Measurements from ENCODE around the gene DYNC1H1. TPM values are rescaled to one million over a fixed set of nuclear protein-coding genes. Genes with fewer than 3 reads are reported as not detected.

DYNC1H1 gene
- total RNA-seq, 1 experiment from 2014 or later = 279 TPM

DNA sequence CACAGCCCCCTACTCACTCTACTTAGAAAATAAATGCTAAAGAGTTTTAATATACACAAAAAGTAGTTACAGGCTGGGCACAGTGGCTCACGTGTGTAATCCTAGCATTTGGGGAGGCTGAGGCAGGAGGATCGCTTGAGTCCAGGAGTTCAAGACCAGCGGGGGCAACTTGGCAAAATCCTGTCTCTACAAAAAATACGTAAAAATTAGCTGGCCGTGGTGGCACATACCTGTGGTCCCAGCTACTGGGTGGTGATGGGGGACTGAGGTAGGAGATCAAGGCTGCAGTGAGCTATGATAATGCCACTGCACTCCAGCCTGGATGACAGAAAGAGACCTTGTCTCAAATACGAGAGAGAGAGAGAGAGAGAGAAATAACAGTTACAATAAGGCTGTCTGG is 9.9 kb upstream of the DYNC1H1 start:
- Histone ChIP-seq H3K9me3 (replicated peaks) (no peaks in the 10 kb centered on the region), H3K36me3 (no peaks in the 10 kb centered on the region), H3K27me3 (no peaks in the 10 kb centered on the region; the same call in 1 of the 2 replicates), H3K4me1 (no peaks in the 10 kb centered on the region), H3K27ac (no peak overlapping the region), H3K4me3 (no peak overlapping the region)
- DNase-seq = no peak

DNA sequence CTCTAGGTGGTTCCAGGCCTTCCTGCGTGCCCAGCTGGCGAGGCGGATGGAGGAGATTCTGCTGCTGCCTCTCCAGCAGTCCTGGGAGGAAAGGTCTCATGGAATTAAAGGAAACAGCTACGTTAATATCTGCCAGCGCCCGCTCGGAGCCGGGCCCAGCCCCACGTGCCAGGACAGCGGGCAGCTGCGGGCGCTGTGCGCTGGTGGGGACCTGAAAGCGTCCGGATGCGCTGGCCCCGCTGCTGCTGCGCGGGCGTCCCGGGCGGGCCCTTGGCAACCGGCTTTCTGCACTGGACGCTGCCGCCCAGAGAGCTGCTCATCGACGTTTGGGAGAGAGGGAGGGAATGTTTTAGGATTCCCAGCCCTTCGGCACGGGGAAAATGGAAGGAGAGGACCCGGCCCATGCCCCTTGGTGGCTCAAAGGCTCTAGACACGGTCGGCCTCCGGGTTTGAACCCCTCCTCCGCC is 8.6 kb upstream of the DYNC1H1 start:
- no peak overlapping the region for H3K4me3 ChIP-seq
- no peak overlapping the region for H3K27ac ChIP-seq
- H3K4me1 ChIP-seq = no peaks in the 10 kb centered on the region
- DNase-seq = no peak
- H3K27me3 ChIP-seq = no peaks in the 10 kb centered on the region; the same call in 1 of the 2 replicates
- no peaks in the 10 kb centered on the region for H3K36me3 ChIP-seq
- H3K9me3 ChIP-seq (replicated peaks) = no peaks in the 10 kb centered on the region

DNA sequence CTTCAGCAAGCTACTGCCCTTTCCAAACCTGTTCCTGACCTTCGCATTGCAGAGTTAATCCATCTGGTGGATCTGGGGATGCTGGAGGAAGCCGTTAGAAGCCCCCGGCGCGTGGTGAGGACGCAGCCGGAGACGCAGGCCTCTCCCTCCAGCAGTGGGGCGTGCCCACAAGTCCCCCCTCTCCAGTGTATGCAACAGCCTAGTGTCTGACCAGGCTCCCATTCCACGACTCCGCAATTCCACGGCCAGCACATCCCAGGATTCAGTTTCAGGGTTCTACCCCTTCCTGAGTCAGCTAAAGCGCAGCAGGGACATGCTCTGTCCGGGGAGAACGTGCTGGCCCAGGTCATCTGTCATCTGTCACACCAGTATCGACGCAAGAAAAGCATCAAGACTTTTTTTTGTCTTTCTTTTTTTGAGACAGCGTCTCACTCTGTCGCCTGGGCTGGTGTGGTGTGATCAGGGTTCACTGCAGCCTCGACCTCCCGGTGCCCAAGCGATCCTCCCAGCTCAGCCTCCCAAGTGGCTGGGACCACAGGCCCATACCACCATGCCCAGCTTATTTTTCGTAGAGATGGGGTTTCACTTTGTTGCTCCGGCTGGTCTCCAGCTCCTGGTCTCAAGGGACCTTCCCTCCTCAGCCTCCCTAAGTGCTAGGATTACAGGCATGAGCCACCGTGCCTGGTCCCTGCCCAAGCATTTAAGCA is 8.0 kb upstream of the DYNC1H1 start:
- peak in 1 of 2 experiments; percentile 40 for DNase-seq
- Histone ChIP-seq H3K36me3 (no peaks in the 10 kb centered on the region), H3K4me3 (no peak overlapping the region), H3K4me1 (no peaks in the 10 kb centered on the region), H3K9me3 (replicated peaks) (no peaks in the 10 kb centered on the region), H3K27ac (no peak overlapping the region), H3K27me3 (no peaks in the 10 kb centered on the region; the same call in 1 of the 2 replicates)

DNA sequence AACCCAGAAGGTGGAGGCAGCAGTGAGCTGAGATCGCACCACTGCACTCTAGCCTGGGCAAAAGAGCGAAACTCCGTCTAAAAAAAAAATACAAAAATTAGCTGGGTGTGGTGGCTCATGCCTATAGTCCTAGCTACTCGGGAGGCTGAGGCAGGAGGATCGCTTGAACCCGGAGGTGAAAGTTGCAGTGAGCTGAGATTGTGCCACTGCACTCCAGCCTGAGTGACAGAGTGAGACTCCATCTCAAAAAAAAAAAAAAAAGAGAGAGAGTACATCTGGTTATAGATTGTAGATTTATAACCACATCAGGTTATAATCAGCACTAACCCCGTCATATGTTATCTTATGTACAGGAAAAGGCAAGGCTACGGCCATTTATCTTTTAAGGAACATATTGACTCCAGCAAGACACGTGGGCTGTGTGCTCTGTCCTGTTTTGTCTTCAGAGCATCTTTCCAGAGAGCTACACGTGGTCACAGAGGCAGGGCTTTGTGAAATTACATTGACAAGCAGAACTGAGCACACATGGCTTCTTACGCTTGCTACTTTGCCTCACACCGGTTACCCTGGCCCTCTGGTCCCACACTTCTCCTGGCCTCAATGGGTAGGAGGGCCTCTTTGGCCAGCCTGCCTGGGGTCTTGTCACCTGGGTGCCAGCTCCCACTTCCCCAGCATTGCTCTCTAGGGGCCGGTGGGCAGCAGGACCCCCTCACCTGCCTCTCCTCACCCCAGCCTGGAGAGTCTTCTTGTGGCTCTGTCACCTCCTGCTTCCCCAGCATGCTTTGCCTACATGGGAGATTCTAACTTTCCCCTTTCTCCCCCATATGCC is 6.8 kb upstream of the DYNC1H1 start:
- H3K4me1 ChIP-seq = peaks cover 7% of the 10 kb centered on the region
- H3K27me3 ChIP-seq = no peaks in the 10 kb centered on the region; the same call in 1 of the 2 replicates
- H3K9me3 ChIP-seq (replicated peaks) = no peaks in the 10 kb centered on the region
- no peaks in the 10 kb centered on the region for H3K36me3 ChIP-seq
- H3K27ac ChIP-seq = no peak overlapping the region
- DNase-seq = no peak
- no peak overlapping the region for H3K4me3 ChIP-seq

DNA sequence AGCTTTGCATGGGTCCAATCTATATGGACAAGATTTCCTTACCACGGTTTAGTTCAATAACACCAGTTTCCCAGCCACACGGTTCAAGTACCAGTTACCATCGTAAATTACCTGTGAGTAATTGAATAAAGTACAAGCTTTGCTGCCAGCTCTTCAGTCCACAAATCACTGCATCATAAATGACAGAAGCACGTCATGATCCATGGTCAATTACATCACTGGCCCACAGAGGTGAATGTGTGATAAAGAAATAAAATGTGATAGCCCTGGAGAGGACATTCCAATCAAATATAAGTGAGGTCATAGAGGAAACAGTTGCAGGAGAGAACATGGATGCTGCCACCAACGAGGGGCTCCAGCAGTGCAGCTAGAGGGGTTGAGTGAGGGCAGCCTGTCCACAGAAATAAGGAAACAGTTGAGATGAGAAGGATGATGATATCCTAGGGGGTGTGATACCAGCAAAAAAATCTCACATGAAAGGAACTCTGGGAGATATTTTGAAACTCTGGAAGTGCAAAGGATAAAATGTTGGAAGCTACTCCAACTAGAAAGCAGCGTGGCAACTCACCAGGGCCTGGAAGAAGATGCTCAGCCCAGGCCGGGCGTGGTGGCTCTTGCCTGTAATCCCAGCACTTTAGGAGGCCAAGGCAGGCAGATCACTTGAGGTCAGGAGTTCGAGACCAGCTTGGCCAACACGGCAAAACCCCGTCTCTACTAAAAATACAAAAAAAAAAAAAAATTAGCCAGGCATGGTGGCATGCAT is 5.8 kb upstream of the DYNC1H1 start:
- no peaks in the 10 kb centered on the region for H3K9me3 ChIP-seq (replicated peaks)
- no peak overlapping the region for H3K27ac ChIP-seq
- no peak overlapping the region for H3K4me3 ChIP-seq
- no peak for DNase-seq
- no peaks in the 10 kb centered on the region; the same call in 1 of the 2 replicates for H3K27me3 ChIP-seq
- no peaks in the 10 kb centered on the region for H3K36me3 ChIP-seq
- peaks cover 11% of the 10 kb centered on the region for H3K4me1 ChIP-seq

DNA sequence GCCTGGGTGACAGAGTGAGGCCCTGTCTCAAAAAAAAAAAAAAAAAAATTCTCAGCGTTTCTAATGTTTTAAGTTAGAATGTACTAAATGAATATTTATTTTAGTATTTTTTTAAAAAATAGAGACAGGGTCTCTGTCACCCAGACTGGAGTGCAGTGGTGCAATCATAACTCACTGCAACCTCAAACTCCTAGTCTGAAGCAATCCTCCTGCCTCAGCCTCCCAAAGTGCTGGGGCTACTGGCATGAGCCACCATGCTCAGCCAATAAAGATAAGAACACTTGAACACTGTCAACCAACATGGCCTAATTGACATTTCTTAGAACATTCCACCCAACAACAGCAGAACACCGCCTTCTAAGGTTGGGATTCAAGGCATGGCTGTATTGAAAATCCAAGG is 5.1 kb upstream of the DYNC1H1 start:
- H3K4me1 ChIP-seq = peaks cover 11% of the 10 kb centered on the region
- H3K36me3 ChIP-seq = no peaks in the 10 kb centered on the region
- no peaks in the 10 kb centered on the region for H3K9me3 ChIP-seq (replicated peaks)
- H3K4me3 ChIP-seq = no peak overlapping the region
- no peaks in the 10 kb centered on the region; the same call in 1 of the 2 replicates for H3K27me3 ChIP-seq
- no peak overlapping the region for H3K27ac ChIP-seq
- no peak for DNase-seq

DNA sequence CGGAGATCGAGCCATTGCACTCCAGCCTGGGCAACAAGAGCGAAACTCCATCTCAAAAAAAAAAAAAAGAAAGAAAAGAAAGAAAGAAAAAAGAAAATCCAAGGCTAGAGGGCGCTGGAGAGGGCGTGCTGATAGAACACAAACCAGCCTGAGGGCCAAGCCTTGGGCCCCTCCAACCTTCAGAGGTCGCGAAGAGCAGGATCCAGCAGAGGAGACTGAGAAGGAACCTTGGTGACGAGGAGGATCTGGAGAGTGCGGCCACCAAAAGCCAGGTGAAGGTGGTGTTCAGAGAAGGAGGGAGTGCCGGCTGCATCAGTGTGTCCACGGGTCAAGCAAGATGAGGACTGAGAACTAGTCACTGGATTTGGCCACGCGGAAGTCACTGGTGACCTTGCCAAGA is 4.1 kb upstream of the DYNC1H1 start:
- peak; percentile 41 to 62 for DNase-seq
- Histone ChIP-seq H3K4me1 (peaks cover 11% of the 10 kb centered on the region), H3K27me3 (no peaks in the 10 kb centered on the region; the same call in 1 of the 2 replicates), H3K27ac (no peak overlapping the region), H3K4me3 (no peak overlapping the region), H3K36me3 (no peaks in the 10 kb centered on the region), H3K9me3 (replicated peaks) (no peaks in the 10 kb centered on the region)

DNA sequence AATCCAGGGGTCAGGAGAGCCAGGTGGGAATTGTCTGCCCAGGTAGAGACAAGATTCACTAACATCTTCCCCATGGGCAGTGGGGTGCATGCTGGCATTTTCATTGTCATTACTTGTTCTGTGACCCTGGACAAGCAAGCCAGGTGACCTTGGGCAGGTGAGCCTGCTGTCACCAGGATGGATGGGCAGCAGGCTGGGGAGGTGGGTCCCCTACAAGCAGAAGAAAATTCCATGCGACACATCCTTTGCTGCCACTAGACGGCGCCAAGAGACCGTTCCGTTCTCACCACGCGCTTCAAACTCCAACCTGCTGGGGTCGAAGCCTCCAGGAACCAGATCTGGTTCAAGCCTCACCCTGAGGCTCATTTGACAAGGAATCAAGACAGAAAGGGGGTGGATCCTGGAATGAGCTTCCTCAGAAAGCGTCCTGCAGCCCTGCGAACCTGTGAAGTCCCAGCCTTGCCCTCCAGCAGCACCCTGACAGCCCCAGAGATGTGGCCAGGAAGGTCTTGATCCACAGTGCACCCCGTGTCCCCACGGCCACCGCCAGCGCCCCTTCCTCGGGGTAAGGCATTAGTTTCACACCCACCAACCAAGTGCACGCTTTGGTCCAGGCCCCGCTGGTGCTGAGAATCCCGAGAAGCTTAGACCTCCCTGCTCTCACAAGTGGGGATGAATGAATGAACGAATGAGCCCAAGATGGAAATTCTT is 3.2 kb upstream of the DYNC1H1 start:
- DNase-seq = peak; percentile 77 to 88
- no peak overlapping the region for H3K27ac ChIP-seq

DNA sequence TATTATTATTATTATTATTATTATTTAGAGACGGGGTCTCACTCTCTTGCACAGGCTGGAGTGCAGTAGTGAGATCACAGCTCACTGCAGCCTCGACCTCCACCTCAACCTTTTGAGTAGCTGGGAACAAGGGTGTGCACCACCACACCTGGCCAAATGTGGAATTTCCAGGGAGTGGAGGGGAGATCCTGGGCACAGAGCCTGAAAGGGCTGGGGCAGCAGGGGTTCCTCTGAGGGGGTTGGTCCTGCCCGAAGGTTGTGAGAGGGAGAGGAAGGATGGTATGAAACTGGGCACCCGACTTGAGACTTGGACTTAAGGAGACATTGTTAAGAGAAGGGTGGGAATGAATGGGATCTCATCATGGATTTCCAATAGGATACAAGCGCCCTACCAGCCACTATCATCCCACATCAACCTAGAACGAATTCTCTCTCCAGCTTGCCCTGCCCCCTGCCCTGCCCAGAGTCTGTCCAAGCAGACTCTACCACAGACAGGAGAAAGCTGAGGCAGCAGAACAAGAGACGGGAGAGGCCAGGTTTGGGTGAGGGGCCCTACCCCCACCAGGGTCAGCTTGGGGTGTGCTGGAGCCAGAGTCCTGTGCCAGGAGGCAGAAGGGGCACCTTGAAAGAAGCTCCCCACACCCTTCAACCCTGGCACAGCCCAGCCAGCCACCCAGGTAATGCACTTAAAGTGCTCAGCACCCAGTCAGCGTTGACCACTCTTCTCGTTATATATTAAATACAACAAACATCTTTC is 2.4 kb upstream of the DYNC1H1 start:
- H3K4me1 ChIP-seq = peaks cover 16% of the 10 kb centered on the region
- no peak overlapping the region for H3K27ac ChIP-seq
- no peak overlapping the region for H3K4me3 ChIP-seq
- H3K9me3 ChIP-seq (replicated peaks) = no peaks in the 10 kb centered on the region
- H3K27me3 ChIP-seq = no peaks in the 10 kb centered on the region; the same call in 1 of the 2 replicates
- H3K36me3 ChIP-seq = no peaks in the 10 kb centered on the region
- no peak for DNase-seq

More for the DNA sequence above, 3.2 kb upstream of the DYNC1H1 start:
- H3K4me3 ChIP-seq = no peak overlapping the region
- peaks cover 11% of the 10 kb centered on the region for H3K4me1 ChIP-seq
- no peaks in the 10 kb centered on the region for H3K9me3 ChIP-seq (replicated peaks)
- no peaks in the 10 kb centered on the region for H3K36me3 ChIP-seq
- H3K27me3 ChIP-seq = no peaks in the 10 kb centered on the region; the same call in 1 of the 2 replicates

DNA sequence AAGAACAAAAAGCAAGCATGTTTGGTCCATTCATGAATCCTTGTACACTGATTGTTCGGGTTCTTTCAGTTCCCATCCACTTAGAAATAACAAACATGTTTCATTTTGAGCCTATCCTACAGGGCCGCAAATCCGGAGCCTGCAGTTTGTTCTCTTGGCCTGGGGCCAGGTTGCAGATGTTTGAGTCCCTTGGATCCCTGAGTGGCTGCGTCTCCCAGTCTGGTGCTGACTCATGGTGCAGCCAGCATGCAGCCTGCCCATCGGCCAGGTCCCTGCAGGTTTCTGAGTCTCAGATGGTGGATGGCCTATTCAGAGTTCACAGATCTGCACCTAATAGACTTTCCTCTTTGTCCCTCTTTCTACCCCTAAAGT is 1.9 kb upstream of the DYNC1H1 start:
- no peaks in the 10 kb centered on the region for H3K36me3 ChIP-seq
- no peak overlapping the region for H3K27ac ChIP-seq
- H3K4me3 ChIP-seq = no peak overlapping the region
- no peaks in the 10 kb centered on the region for H3K9me3 ChIP-seq (replicated peaks)
- DNase-seq = peak; percentile 84 to 88
- peaks cover 18% of the 10 kb centered on the region for H3K4me1 ChIP-seq
- no peaks in the 10 kb centered on the region; the same call in 1 of the 2 replicates for H3K27me3 ChIP-seq

DNA sequence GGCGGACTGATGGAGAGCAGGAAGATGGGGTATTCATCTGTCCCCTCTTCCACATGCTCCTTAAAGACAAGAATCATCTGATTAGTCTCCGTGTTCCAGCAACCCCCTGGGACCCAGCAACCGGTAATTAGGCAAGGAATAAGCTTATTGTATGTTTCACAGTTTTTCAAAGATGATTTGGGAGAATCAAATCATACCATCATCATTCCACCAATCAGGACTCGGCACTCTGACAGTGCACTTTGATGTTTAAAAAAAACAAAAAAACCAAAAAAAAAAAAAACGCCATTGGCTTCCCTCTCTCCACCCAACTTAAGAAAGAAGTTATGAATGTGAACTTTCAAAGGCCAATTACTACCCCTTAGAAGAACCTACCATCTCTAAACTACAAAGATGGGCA is 1.3 kb upstream of the DYNC1H1 start:
- H3K27ac ChIP-seq = no peak overlapping the region
- no peak for DNase-seq
- peaks cover 18% of the 10 kb centered on the region for H3K4me1 ChIP-seq
- no peaks in the 10 kb centered on the region; the same call in 1 of the 2 replicates for H3K27me3 ChIP-seq
- H3K4me3 ChIP-seq = no peak overlapping the region
- no peaks in the 10 kb centered on the region for H3K36me3 ChIP-seq
- H3K9me3 ChIP-seq (replicated peaks) = no peaks in the 10 kb centered on the region

DNA sequence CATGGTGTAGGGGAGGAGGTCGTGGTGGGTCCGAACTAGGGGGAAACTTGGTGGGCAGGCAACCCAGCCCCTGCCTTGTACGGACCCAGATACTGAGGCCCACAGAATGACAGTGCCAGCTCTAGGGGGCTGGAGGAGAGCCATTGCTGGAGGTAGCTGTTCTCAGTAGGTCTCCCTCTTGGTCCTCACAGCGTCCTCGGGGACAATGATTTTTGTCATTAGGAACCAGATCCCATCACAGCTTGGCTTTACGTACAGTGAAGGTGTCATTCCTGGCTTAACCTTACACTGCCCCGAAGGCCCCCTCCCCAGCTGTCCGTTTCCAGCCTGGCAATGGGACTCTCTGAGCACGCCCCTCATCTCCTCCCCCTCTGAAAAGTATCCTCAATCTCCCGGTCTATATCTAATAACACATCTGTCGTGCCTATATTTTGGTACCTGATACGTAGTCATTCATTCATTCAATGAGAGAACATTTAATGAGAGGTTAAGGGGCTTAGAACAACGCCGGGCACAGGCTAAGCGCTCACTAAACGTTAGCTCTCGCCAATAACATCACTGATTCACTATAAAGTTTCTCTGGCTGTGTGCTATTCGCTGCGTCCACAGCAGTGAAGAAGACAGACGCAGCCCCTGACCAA is 597 bp upstream of the DYNC1H1 start:
- H3K4me3 ChIP-seq = peak overlapping the region; percentile 95
- H3K9me3 ChIP-seq (replicated peaks) = no peaks in the 10 kb centered on the region
- no peak overlapping the region for H3K27ac ChIP-seq
- no peaks in the 10 kb centered on the region for H3K36me3 ChIP-seq
- H3K4me1 ChIP-seq = peaks cover 18% of the 10 kb centered on the region
- H3K27me3 ChIP-seq = no peaks in the 10 kb centered on the region
- DNase-seq = no peak

DNA sequence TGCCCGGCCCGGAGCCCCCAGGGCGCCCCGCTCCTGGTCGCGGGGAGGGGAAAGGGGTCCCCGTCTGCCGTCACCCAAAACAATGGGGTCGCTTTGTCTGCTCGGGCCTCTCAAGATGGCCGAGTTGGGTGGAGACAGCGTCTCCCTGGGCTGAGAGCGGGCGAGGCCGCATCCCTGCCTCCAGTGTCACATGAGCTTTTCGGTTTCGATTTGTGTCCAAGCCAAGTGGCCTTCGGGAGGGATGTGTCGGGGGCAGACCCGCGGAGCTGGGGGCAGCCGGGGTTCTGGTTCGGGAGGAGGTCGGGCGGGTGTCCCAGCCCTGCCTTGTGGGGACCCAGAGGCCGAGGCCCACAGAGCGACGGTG is 790 bp downstream of the DYNC1H1 start:
- Histone ChIP-seq H3K27me3 (no peaks in the 10 kb centered on the region), H3K27ac (peak overlapping the region; percentile 74), H3K4me1 (peaks cover 18% of the 10 kb centered on the region), H3K4me3 (peak overlapping the region; percentile 95), H3K9me3 (replicated peaks) (no peaks in the 10 kb centered on the region), H3K36me3 (0 out of 2 replicates have a peak, but pooled peaks cover 6% of the 10 kb centered on the region)
- DNase-seq = peak; percentile 67 to 75
